ENCODE results near the gene EHD4.

EHD4 gene

GRCh38 chr15:41930221-41930866 lies 42.0 kb downstream of the EHD4 start:
- Histone ChIP-seq H3K79me2 (ENCODE audit: low read length) (peaks cover 3% of the 10 kb centered on the region; the same call in 1 of the 2 replicates), H3K9me3 (replicated peaks; ENCODE audit: insufficient read depth, low read length) (no peaks in the 10 kb centered on the region), H4K20me1 (ENCODE audit: insufficient read depth, low read length) (no peaks in the 10 kb centered on the region), H3K9me2 (replicated peaks; ENCODE audit: insufficient read depth, low read length) (no peaks in the 10 kb centered on the region), H3K36me3 (replicated peaks; ENCODE audit: insufficient read depth, low read length) (no peaks in the 10 kb centered on the region), H3K4me2 (ENCODE audit: low read depth, low read length) (no peak overlapping the region), H2AFZ (ENCODE audit: low read length) (no peak overlapping the region), H3K9ac (ENCODE audit: low read length) (no peak overlapping the region), H3K4me3 (ENCODE audit: low read length) (no peak overlapping the region), H3K27ac (ENCODE audit: low read length) (no peak overlapping the region), H3F3A (ENCODE audit: insufficient read depth, low read length) (peaks cover 4% of the 10 kb centered on the region; the same call in 1 of the 2 replicates), H3K4me1 (ENCODE audit: low read length) (peaks cover 10% of the 10 kb centered on the region), H3K27me3 (replicated peaks; ENCODE audit: insufficient read depth, low read length) (no peaks in the 10 kb centered on the region)
- no peak for TF ChIP-seq EZH2phosphoT487 (IDR thresholded peaks at IDR 0.05; ENCODE audit: low read length)
- no peak for TF ChIP-seq EZH2 (optimal IDR thresholded peaks at IDR 0.05; ENCODE audit: low read depth, low read length)
- TF ChIP-seq CTCF (IDR thresholded peaks at IDR 0.05; ENCODE audit: low read length): no peak
- no peak for DNase-seq

GRCh38 chr15:41928637-41929620 lies 43.4 kb downstream of the EHD4 start:
- Histone ChIP-seq H3K27me3 (replicated peaks; ENCODE audit: insufficient read depth, low read length) (no peaks in the 10 kb centered on the region), H3K9me3 (replicated peaks; ENCODE audit: insufficient read depth, low read length) (no peaks in the 10 kb centered on the region), H3K79me2 (ENCODE audit: low read length) (no peaks in the 10 kb centered on the region), H3K9ac (ENCODE audit: low read length) (no peak overlapping the region), H3K4me2 (ENCODE audit: low read depth, low read length) (no peak overlapping the region), H3F3A (ENCODE audit: insufficient read depth, low read length) (no peaks in the 10 kb centered on the region), H3K9me2 (replicated peaks; ENCODE audit: insufficient read depth, low read length) (no peaks in the 10 kb centered on the region), H4K20me1 (ENCODE audit: insufficient read depth, low read length) (no peaks in the 10 kb centered on the region), H3K36me3 (replicated peaks; ENCODE audit: insufficient read depth, low read length) (no peaks in the 10 kb centered on the region), H3K27ac (ENCODE audit: low read length) (no peak overlapping the region), H2AFZ (ENCODE audit: low read length) (no peak overlapping the region), H3K4me1 (ENCODE audit: low read length) (no peaks in the 10 kb centered on the region), H3K4me3 (ENCODE audit: low read length) (no peak overlapping the region)
- DNase-seq: no peak
- TF ChIP-seq EZH2phosphoT487 (IDR thresholded peaks at IDR 0.05; ENCODE audit: low read length): no peak
- no peak for TF ChIP-seq CTCF (IDR thresholded peaks at IDR 0.05; ENCODE audit: low read length)
- no peak for TF ChIP-seq EZH2 (optimal IDR thresholded peaks at IDR 0.05; ENCODE audit: low read depth, low read length)

- Histone ChIP-seq H3F3A (ENCODE audit: insufficient read depth, low read length) (no peaks in the 10 kb centered on the region), H3K36me3 (replicated peaks; ENCODE audit: insufficient read depth, low read length) (no peaks in the 10 kb centered on the region), H4K20me1 (ENCODE audit: insufficient read depth, low read length) (no peaks in the 10 kb centered on the region), H3K9me3 (replicated peaks; ENCODE audit: insufficient read depth, low read length) (no peaks in the 10 kb centered on the region), H3K9me2 (replicated peaks; ENCODE audit: insufficient read depth, low read length) (no peaks in the 10 kb centered on the region), H3K27me3 (replicated peaks; ENCODE audit: insufficient read depth, low read length) (no peaks in the 10 kb centered on the region), H2AFZ (ENCODE audit: low read length) (no peak overlapping the region), H3K4me2 (ENCODE audit: low read depth, low read length) (no peak overlapping the region), H3K4me1 (ENCODE audit: low read length) (no peaks in the 10 kb centered on the region), H3K27ac (ENCODE audit: low read length) (no peak overlapping the region), H3K9ac (ENCODE audit: low read length) (no peak overlapping the region), H3K4me3 (ENCODE audit: low read length) (no peak overlapping the region), H3K79me2 (ENCODE audit: low read length) (no peaks in the 10 kb centered on the region)
- TF ChIP-seq CTCF (IDR thresholded peaks at IDR 0.05; ENCODE audit: low read length) (no peak), EZH2phosphoT487 (IDR thresholded peaks at IDR 0.05; ENCODE audit: low read length) (no peak), EZH2 (optimal IDR thresholded peaks at IDR 0.05; ENCODE audit: low read depth, low read length) (no peak)
- DNase-seq: no peak
These were observed 44.3 kb downstream of the EHD4 start for GRCh38 chr15:41928100-41928499.

Data from MM.1S (cell line).